Calu3 (cell line): ENCODE measurements around the gene LBH. TPM values are rescaled to one million over a fixed set of nuclear protein-coding genes. Genes with fewer than 3 reads are reported as not detected.

Source experiments
- BruUV-seq: library from RNA; stranded (reverse); fragments of 400-500 nt; replicated peaks from 2 replicates; lab custom pipeline; 2021; lab: Mats Ljungman, UMichigan
- CTCF ChIA-PET: fragments of 300-600 bp; sonication (Branson Sonifier 250); formaldehyde crosslinking; loops from one replicate; lab custom pipeline; 2022; ENCODE audit warnings: antibody characterized with exemption; lab: Charles Lee
- DNase-seq: peaks from one replicate; pipeline ENCODE4 v3.0.0; 2022
- H3K27ac Mint-ChIP-seq: one replicate; pipeline ENCODE4 v1.8.0; 2022; ENCODE audit warnings: mixed read lengths; ENCODE audit not compliant: unreplicated experiment
- H3K27me3 Mint-ChIP-seq: one replicate; pipeline ENCODE4 v1.8.0; 2022; ENCODE audit warnings: mixed read lengths; ENCODE audit not compliant: unreplicated experiment
- H3K36me3 Mint-ChIP-seq: one replicate; pipeline ENCODE4 v1.8.0; 2022; ENCODE audit warnings: mild to moderate bottlenecking, moderate library complexity, mixed read lengths; ENCODE audit not compliant: insufficient read depth, unreplicated experiment
- H3K4me1 Mint-ChIP-seq: one replicate; pipeline ENCODE4 v1.8.0; 2022; ENCODE audit warnings: mild to moderate bottlenecking, low read depth, mixed read lengths; ENCODE audit not compliant: unreplicated experiment
- H3K4me3 Mint-ChIP-seq: one replicate; pipeline ENCODE4 v1.8.0; 2022; ENCODE audit warnings: mild to moderate bottlenecking, low read depth, moderate library complexity, mixed read lengths; ENCODE audit not compliant: unreplicated experiment
- H3K9me3 Mint-ChIP-seq: one replicate; pipeline ENCODE4 v1.8.0; 2022; ENCODE audit warnings: low read depth, mixed read lengths; ENCODE audit not compliant: unreplicated experiment
- intact Hi-C: fragments of 100-400 bp; cut with micrococcal nuclease; formaldehyde crosslinking; loops from one replicate; pipeline ENCODE4 v1.10.0; 2022; ENCODE audit not compliant: unreplicated experiment
- total RNA-seq: library from RNA; stranded (reverse); gene quantifications from 2 replicates; pipeline ENCODE4 v1.2.3, GENCODE V29; 2022
- TF ChIP-seq, protein P1 (sequence below): fragments of 200-600 bp; IDR thresholded peaks from one replicate; pipeline ENCODE4 v1.8.0; 2022; ENCODE audit warnings: antibody characterized with exemption; ENCODE audit not compliant: unreplicated experiment

LBH gene
- total RNA-seq, 1 experiment from 2014 or later, result 3.3 TPM

DNA sequence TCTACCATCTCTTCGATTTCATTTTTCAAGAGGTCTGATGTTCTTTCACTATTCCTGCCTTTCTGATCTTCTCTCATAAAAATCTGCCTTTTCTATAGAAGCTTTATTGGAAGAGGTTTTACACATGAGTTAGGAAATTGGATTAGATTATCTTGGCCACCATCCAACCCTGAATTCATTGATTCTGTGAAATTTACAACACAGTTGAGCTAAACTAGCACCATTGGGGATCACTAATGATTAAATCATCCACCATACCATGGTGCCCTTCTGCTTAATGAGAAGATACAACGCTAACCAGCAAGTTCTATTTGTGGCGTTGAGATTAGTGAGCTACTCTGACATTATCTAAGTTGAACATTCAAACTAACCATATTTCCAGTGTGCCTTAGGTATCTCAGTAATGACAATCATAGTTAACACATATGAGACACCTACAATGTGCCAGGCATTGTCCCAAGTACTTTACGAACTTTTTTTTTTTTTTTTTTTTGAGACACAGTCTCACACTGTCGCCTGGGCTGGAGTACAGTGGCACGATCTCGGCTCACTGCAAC lies 17.3 kb upstream of the LBH start:
- no peak for DNase-seq
- CTCF ChIA-PET, result interaction anchor here (0.7 kb wide), 1 partner anchor 19 kb away, joined by 3 read pairs; no protein-coding TSS in a partner anchor
- intact Hi-C loops, result loop anchor here (10.0 kb wide), 1 partner anchor 231 kb away; the partner anchor contains the start of gene LCLAT1
- H3K9me3 Mint-ChIP-seq, result no peaks in the 10 kb centered on the region
- H3K4me1 Mint-ChIP-seq, result peaks cover 12% of the 10 kb centered on the region
- peaks cover 5% of the 10 kb centered on the region for H3K27me3 Mint-ChIP-seq
- no peaks in the 10 kb centered on the region for H3K36me3 Mint-ChIP-seq
- H3K27ac Mint-ChIP-seq, result no peak overlapping the region
- no peak overlapping the region for H3K4me3 Mint-ChIP-seq
- TF ChIP-seq, protein P1, sequence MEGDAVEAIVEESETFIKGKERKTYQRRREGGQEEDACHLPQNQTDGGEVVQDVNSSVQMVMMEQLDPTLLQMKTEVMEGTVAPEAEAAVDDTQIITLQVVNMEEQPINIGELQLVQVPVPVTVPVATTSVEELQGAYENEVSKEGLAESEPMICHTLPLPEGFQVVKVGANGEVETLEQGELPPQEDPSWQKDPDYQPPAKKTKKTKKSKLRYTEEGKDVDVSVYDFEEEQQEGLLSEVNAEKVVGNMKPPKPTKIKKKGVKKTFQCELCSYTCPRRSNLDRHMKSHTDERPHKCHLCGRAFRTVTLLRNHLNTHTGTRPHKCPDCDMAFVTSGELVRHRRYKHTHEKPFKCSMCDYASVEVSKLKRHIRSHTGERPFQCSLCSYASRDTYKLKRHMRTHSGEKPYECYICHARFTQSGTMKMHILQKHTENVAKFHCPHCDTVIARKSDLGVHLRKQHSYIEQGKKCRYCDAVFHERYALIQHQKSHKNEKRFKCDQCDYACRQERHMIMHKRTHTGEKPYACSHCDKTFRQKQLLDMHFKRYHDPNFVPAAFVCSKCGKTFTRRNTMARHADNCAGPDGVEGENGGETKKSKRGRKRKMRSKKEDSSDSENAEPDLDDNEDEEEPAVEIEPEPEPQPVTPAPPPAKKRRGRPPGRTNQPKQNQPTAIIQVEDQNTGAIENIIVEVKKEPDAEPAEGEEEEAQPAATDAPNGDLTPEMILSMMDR, result no peak
- BruUV-seq, result no TSS peak

DNA sequence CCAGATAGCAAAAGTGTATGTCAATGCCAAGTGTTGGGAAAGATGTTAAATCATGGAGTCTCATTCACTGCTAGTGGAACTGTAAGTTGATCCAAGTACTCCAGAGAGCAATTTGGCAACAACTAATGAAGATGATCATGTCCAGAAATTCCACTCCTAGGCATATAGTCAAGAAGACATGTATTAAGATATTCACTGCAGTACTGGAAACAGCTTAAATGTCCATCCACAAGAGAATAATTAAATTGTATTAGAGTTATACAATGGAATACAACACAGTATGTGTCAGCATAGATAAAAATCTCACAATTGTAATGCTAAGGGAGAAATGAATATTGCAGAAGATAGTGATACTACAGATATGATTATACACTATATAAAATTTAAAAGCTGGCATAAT lies 15.2 kb upstream of the LBH start:
- H3K4me3 Mint-ChIP-seq, result no peak overlapping the region
- CTCF ChIA-PET, result no interaction called here
- no TSS peak for BruUV-seq
- H3K4me1 Mint-ChIP-seq, result peaks cover 12% of the 10 kb centered on the region
- no peak overlapping the region for H3K27ac Mint-ChIP-seq
- no peaks in the 10 kb centered on the region for H3K9me3 Mint-ChIP-seq
- H3K27me3 Mint-ChIP-seq, result peaks cover 9% of the 10 kb centered on the region
- intact Hi-C loops, result loop anchor here (5.0 to 10.0 kb wide), 2 partner anchors 56 to 229 kb away; partner anchors contain the start of gene LCLAT1
- no peaks in the 10 kb centered on the region for H3K36me3 Mint-ChIP-seq
- no peak for DNase-seq
- TF ChIP-seq, protein P1, result no peak

DNA sequence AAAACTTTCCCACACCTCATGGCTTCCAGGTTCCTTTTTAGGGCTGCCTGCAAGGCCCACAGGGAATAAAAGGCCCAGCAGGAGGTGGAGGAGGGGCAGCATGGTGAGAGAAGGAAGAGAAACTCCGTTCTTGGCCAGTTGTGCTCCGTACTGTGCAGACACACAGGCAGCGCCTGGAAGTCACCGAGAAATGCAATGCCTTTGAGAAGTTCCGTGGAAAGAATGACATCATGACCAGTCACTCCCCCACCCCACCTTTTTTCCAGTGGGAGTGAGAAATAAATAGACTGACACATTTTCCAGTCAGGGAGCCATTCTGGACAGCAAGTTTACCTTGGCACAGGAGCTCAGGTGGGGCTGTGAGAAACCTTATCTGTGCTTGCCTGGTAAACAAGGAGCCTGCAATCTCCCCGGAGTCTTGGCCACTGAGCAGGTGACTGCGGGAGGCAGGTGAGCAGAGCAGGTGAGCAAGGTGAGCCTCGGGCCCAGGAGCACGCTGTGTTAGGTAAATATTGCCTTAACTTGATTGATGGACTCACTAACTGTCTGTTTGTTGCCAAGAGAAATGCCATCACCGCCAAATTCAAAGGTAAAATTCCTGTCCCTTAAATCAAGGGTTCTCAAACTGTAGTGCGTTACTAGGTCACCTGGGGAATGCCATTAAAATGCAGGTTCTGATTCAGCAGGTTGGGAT lies 13.5 kb upstream of the LBH start:
- Mint-ChIP-seq H3K4me1 (peaks cover 12% of the 10 kb centered on the region), H3K9me3 (no peaks in the 10 kb centered on the region), H3K27ac (no peak overlapping the region), H3K27me3 (peaks cover 23% of the 10 kb centered on the region), H3K36me3 (no peaks in the 10 kb centered on the region), H3K4me3 (peak overlapping the region; percentile 27)
- peak; percentile 72 for DNase-seq
- BruUV-seq, result no TSS peak
- TF ChIP-seq, protein P1, result no peak
- intact Hi-C loops, result loop anchor here (5.0 to 10.0 kb wide), 2 partner anchors 55 to 227 kb away; partner anchors contain the start of gene LCLAT1
- CTCF ChIA-PET, result interaction anchor here (0.6 to 2.1 kb wide), 4 partner anchors 16 to 494 kb away, joined by 3 to 5 read pairs (median 4); no protein-coding TSS in a partner anchor

DNA sequence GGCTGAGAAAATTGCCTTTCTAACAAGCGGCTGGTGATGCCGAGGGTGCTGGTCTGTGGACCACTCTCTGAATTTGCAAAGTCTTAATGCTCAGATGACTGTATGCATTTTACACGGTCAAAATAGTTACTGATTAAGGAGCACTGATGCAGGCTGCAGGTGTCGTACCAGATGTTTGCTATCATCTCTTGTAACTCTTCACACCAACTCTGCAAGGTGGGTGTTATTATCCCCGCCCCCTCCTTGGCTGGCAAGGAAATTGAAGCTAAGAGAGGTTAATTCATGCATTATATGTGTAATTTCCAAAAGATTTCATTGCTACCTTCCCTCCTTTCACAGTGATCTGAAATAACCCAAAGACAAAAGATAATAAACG lies 13.0 kb upstream of the LBH start:
- DNase-seq, result no peak
- no peak overlapping the region for H3K4me3 Mint-ChIP-seq
- intact Hi-C loops, result loop anchor here (5.0 to 10.0 kb wide), 2 partner anchors 54 to 226 kb away; partner anchors contain the start of gene LCLAT1
- H3K9me3 Mint-ChIP-seq, result no peaks in the 10 kb centered on the region
- H3K27me3 Mint-ChIP-seq, result peaks cover 29% of the 10 kb centered on the region
- BruUV-seq, result no TSS peak
- TF ChIP-seq, protein P1, result no peak
- no peak overlapping the region for H3K27ac Mint-ChIP-seq
- CTCF ChIA-PET, result interaction anchor here (0.6 to 2.1 kb wide), 5 partner anchors 21 to 493 kb away, joined by 3 to 5 read pairs (median 4); no protein-coding TSS in a partner anchor
- peaks cover 12% of the 10 kb centered on the region for H3K4me1 Mint-ChIP-seq
- H3K36me3 Mint-ChIP-seq, result no peaks in the 10 kb centered on the region
